GM04503 (cell line): Measurements from ENCODE around the gene TAF11L13.

Experiments used
- DNase-seq: peaks from one replicate; pipeline ENCODE4 v3.0.0-alpha.2; 2012; ENCODE audit warnings: low read depth

The TAF11L13 gene

GRCh38 chr5:17679597-17680203 is 47.8 kb downstream of the TAF11L13 start:
- DNase-seq = no peak

DNA sequence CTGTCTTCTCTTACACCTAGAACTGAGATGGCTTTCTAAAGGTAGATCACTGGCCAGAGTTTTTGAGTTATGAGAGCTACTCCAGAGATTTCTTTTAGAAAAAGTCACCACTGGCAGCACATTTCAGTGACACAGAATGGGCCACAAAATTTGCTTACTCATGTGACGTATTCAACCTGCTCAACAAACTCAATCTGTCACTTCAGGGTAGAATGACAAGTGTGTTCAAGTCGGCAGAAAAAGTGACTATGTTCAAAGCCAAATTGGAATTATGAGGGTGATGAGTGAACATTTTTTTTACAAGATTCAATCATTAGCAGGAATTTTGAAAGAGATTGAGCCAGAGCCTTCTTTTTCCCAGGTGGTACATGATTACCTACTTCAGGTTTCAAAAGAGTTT is 48.8 kb downstream of the TAF11L13 start:
- DNase-seq = no peak
